ENCODE measurements around the gene FGG.

The FGG gene

GRCh38 chr4:154593868-154594267 lies 18.6 kb downstream of the FGG start:
- TF ChIP-seq ZFX (IDR thresholded peaks at IDR 0.05; ENCODE audit: borderline replicate concordance) (no peak), CTCF (IDR thresholded peaks at IDR 0.05) (no peak)
- no peak overlapping the region for H3K27ac ChIP-seq

GRCh38 chr4:154591890-154592289 lies 20.6 kb downstream of the FGG start:
- TF ChIP-seq CTCF (IDR thresholded peaks at IDR 0.05) (no peak), ZFX (IDR thresholded peaks at IDR 0.05; ENCODE audit: borderline replicate concordance) (no peak)

GRCh38 chr4:154590329-154591006 lies 22.0 kb downstream of the FGG start, which contains the start of gene FGA:
FGA (minus strand) TSS chr4:154590742; CDS start chr4:154590687, 55 bp downstream.
- no peak within 1 kb of the TSS for H3K27ac ChIP-seq
- TF ChIP-seq CTCF (IDR thresholded peaks at IDR 0.05): no peak
- TF ChIP-seq ZFX (IDR thresholded peaks at IDR 0.05; ENCODE audit: borderline replicate concordance): no peak

More at GRCh38 chr4:154591890-154592289, 20.6 kb downstream of the FGG start:
- no peak overlapping the region for H3K27ac ChIP-seq

GRCh38 chr4:154589296-154590197 lies 22.9 kb downstream of the FGG start:
- no peak overlapping the region for H3K27ac ChIP-seq
- TF ChIP-seq CTCF (IDR thresholded peaks at IDR 0.05) (no peak), ZFX (IDR thresholded peaks at IDR 0.05; ENCODE audit: borderline replicate concordance) (no peak)

GRCh38 chr4:154588198-154588597 lies 24.3 kb downstream of the FGG start:
- TF ChIP-seq CTCF (IDR thresholded peaks at IDR 0.05) (no peak), ZFX (IDR thresholded peaks at IDR 0.05; ENCODE audit: borderline replicate concordance) (no peak)
- H3K27ac ChIP-seq: no peak overlapping the region

- no peak overlapping the region for H3K27ac ChIP-seq
- TF ChIP-seq CTCF (IDR thresholded peaks at IDR 0.05) (no peak), ZFX (IDR thresholded peaks at IDR 0.05; ENCODE audit: borderline replicate concordance) (no peak)
Observed at GRCh38 chr4:154586296-154587033, 26.0 kb downstream of the FGG start.

Data from 22Rv1 (cell line).